HG02938 (cell line): ENCODE data around the gene SYNE1.
A peak's percentile ranks its signal among the peaks of the same experiment; 100 is the strongest.
"Not testable (repeated sequence)": the region's sequence is repeated elsewhere in the genome, so short reads cannot be mapped to it uniquely, and the experiment has no call there.

ENCODE experiments used
- ATAC-seq: cut with Tn5 transposase; IDR thresholded peaks from one replicate; pipeline ENCODE4 v1.9.1; 2021; ENCODE audit warnings: mild to moderate bottlenecking, moderate library complexity; ENCODE audit not compliant: unreplicated experiment

SYNE1 gene

GRCh38 chr6:152572338-152573088 lies 64.6 kb downstream of the SYNE1 start:
- no peak for ATAC-seq

GRCh38 chr6:152571943-152572337 lies 65.2 kb downstream of the SYNE1 start:
- no peak for ATAC-seq

GRCh38 chr6:152571089-152571488 lies 66.1 kb downstream of the SYNE1 start:
- no peak for ATAC-seq

- ATAC-seq, result no peak
These were observed 70.9 kb downstream of the SYNE1 start for GRCh38 chr6:152566103-152566875.

- ATAC-seq, result no peak
These were observed 74.0 kb downstream of the SYNE1 start for GRCh38 chr6:152563177-152563576.

GRCh38 chr6:152558798-152559197 lies 78.4 kb downstream of the SYNE1 start:
- ATAC-seq, result not testable (repeated sequence)

GRCh38 chr6:152557502-152557901 lies 79.7 kb downstream of the SYNE1 start:
- no peak for ATAC-seq

GRCh38 chr6:152554851-152555250 lies 82.3 kb downstream of the SYNE1 start:
- ATAC-seq, result no peak

GRCh38 chr6:152552616-152553209 lies 84.4 kb downstream of the SYNE1 start:
- peak; percentile 94 for ATAC-seq

GRCh38 chr6:152543519-152543918 lies 93.6 kb downstream of the SYNE1 start:
- ATAC-seq, result no peak

GRCh38 chr6:152540381-152540780 lies 96.8 kb downstream of the SYNE1 start:
- ATAC-seq, result no peak

GRCh38 chr6:152534541-152534940 lies 102.6 kb downstream of the SYNE1 start:
- no peak for ATAC-seq

- ATAC-seq, result no peak
These were observed 104.4 kb downstream of the SYNE1 start for GRCh38 chr6:152532556-152533422.

- ATAC-seq, result no peak
These were observed 105.5 kb downstream of the SYNE1 start for GRCh38 chr6:152531659-152532058.

- ATAC-seq, result no peak
These were observed 107.8 kb downstream of the SYNE1 start for GRCh38 chr6:152529369-152529768.

- ATAC-seq, result not testable (repeated sequence)
These were observed 123.0 kb downstream of the SYNE1 start for GRCh38 chr6:152514120-152514519.

- ATAC-seq, result no peak
These were observed 127.2 kb downstream of the SYNE1 start for GRCh38 chr6:152509916-152510315.

- no peak for ATAC-seq
These were observed 128.7 kb downstream of the SYNE1 start for GRCh38 chr6:152508477-152508876.

GRCh38 chr6:152503546-152503945 lies 133.6 kb downstream of the SYNE1 start:
- ATAC-seq, result no peak

- ATAC-seq, result no peak
These were observed 134.6 kb downstream of the SYNE1 start for GRCh38 chr6:152502421-152503188.
